ENCODE data around the gene CD48.
A peak's percentile ranks its signal among the peaks of the same experiment; 100 is the strongest.

Gene CD48

GRCh38 chr1:160634543-160635491 is 76.8 kb downstream of the CD48 start:
- DNase-seq (ENCODE audit: low read depth in 2 of 2) = no peak

- no peak for DNase-seq (ENCODE audit: low read depth in 2 of 2)
These were observed 78.2 kb downstream of the CD48 start for GRCh38 chr1:160633330-160633903.

- DNase-seq (ENCODE audit: low read depth in 2 of 2) = no peak
These were observed 79.5 kb downstream of the CD48 start for GRCh38 chr1:160631983-160632625.

- no peak for DNase-seq (ENCODE audit: low read depth in 2 of 2)
These were observed 80.8 kb downstream of the CD48 start for GRCh38 chr1:160630523-160631451.

- DNase-seq (ENCODE audit: low read depth in 2 of 2) = peak in 1 of 2 donors; percentile 48
These were observed 82.1 kb downstream of the CD48 start for GRCh38 chr1:160629286-160630210.

GRCh38 chr1:160628799-160629263 is 82.8 kb downstream of the CD48 start:
- DNase-seq (ENCODE audit: low read depth in 2 of 2) = no peak

Data from activated CD8-positive, alpha-beta memory T cell treated with anti-CD3 and anti-CD28 coated beads for 4 hours (primary cell).